HepG2 (cell line): ENCODE measurements around the gene LDAH. TPM values are rescaled to one million over a fixed set of nuclear protein-coding genes. Genes with fewer than 3 reads are reported as not detected.
"Not testable (repeated sequence)": the region's sequence is repeated elsewhere in the genome, so short reads cannot be mapped to it uniquely, and the experiment has no call there.

Experiments
- ATAC-seq: fragments of 200-7000 bp; cut with Tn5 transposase; 3 replicates; pipeline ENCODE4 v1.9.1; 2020; ENCODE audit warnings: mild to moderate bottlenecking, moderate library complexity
- BruUV-seq: library from RNA; stranded (reverse); fragments of 400-500 nt; replicated peaks from 2 replicates; lab custom pipeline; 2021; lab: Mats Ljungman, UMichigan
- CTCF ChIA-PET: fragments of 300-600 bp; formaldehyde crosslinking; extraction: SDS; loops from one replicate; lab custom pipeline; 2021; ENCODE audit warnings: low total read pairs, inconsistent platforms, low intra/inter-chr PET ratio; lab: Yijun Ruan, JAX
- POLR2A ChIA-PET: fragments of 350-600 bp; sonication (Branson Sonifier 250); formaldehyde crosslinking; loops from one replicate; lab custom pipeline; 2020; ENCODE audit warnings: antibody characterized with exemption, inconsistent platforms; lab: Yijun Ruan, JAX
- DNase-seq: peaks from one replicate; pipeline ENCODE4 v3.0.0-alpha.2; 2015; ENCODE audit warnings: low spot score
- FAIRE-seq: peaks from 3 replicates; lab custom pipeline; 2011; peaks lifted over from hg19 to GRCh38; lab: Jason Lieb, UNC
- H2AFZ ChIP-seq: one replicate; pipeline ENCODE4 v1.6.1; 2011; ENCODE audit warnings: low read length, inconsistent platforms
- H3K27ac ChIP-seq: fragments of 300-600 bp; 3 replicates; pipeline ENCODE4 v1.8.0; 2011; ENCODE audit warnings: mixed run types, mild to moderate bottlenecking, mixed read lengths, low read length, inconsistent platforms; ENCODE audit not compliant: insufficient read depth; ENCODE audit errors: extremely low read length
- H3K27me3 ChIP-seq, 2 experiments: fragments of 200-600 bp in 1 of 2; 2 replicates in 1 of 2; 3 replicates in 1 of 2; pipeline versions ENCODE4 v1.6.0 to v1.8.0; 2011; ENCODE audit warnings: low read length in 2 of 2, mild to moderate bottlenecking in 2 of 2, moderate library complexity in 2 of 2, inconsistent platforms in 1 of 2; ENCODE audit not compliant: insufficient read depth in 2 of 2, control insufficient read depth in 1 of 2
- H3K36me3 ChIP-seq, 2 experiments: fragments of 200-600 bp in 1 of 2; replicated peaks in 1 of 2; 2 replicates in 1 of 2; 3 replicates in 1 of 2; pipeline versions ENCODE4 v1.5.1 to v1.8.0; 2011; ENCODE audit warnings: low read length in 2 of 2, inconsistent platforms in 1 of 2; ENCODE audit not compliant: insufficient read depth in 2 of 2, control insufficient read depth in 1 of 2
- H3K4me1 ChIP-seq: 2 replicates; pipeline ENCODE4 v1.5.1; 2012; ENCODE audit warnings: low read length, inconsistent platforms; ENCODE audit not compliant: insufficient read depth
- H3K4me2 ChIP-seq: 2 replicates; pipeline ENCODE4 v1.6.0; 2011; ENCODE audit warnings: low read depth, low read length, inconsistent platforms
- H3K4me3 ChIP-seq, 3 experiments: fragments of 200-600 bp in 1 of 3; sonication (generic), shearing (Covaris generic) in 1 of 3; replicated peaks in 1 of 3; 2 replicates each; pipeline ENCODE4 v1.5.1; 2011 to 2016; ENCODE audit warnings: low read length in 3 of 3, inconsistent platforms in 2 of 3, low read depth in 2 of 3, mild to moderate bottlenecking in 2 of 3, control low read depth in 1 of 3, mixed read lengths in 1 of 3; ENCODE audit not compliant: insufficient read depth in 1 of 3
- H3K79me2 ChIP-seq: one replicate; pipeline ENCODE4 v1.6.1; 2011; ENCODE audit warnings: low read length, inconsistent platforms; ENCODE audit not compliant: insufficient read depth
- H3K9ac ChIP-seq: 2 replicates; pipeline ENCODE4 v1.6.0; 2011; ENCODE audit warnings: mild to moderate bottlenecking, low read depth, low read length, inconsistent platforms; ENCODE audit not compliant: insufficient read depth
- H3K9me3 ChIP-seq: 2 replicates; pipeline ENCODE4 v1.5.1; 2012; ENCODE audit warnings: mild to moderate bottlenecking, low read length
- H4K20me1 ChIP-seq: 2 replicates; pipeline ENCODE4 v1.6.0; 2011; ENCODE audit warnings: inconsistent platforms, mild to moderate bottlenecking, low read length, moderate library complexity; ENCODE audit not compliant: insufficient read depth
- CEBPB ChIP-seq: IDR thresholded peaks from 2 replicates; pipeline ENCODE4 v1.6.1; 2011; ENCODE audit warnings: low read depth, low read length, improper control_type of control experiment, borderline replicate concordance
- FOXA3 ChIP-seq: IDR thresholded peaks from 2 replicates; pipeline ENCODE4 v1.6.1; 2016; ENCODE audit warnings: missing genetic modification reagents, missing compliant biosample characterization
- ISL2 ChIP-seq: sonication (generic); formaldehyde crosslinking; IDR thresholded peaks from 2 replicates; pipeline ENCODE4 v1.5.0; 2020; ENCODE audit warnings: missing genetic modification reagents
- RXRA ChIP-seq: sonication (generic); formaldehyde crosslinking; IDR thresholded peaks from 2 replicates; pipeline ENCODE4 v1.5.1; 2020; ENCODE audit warnings: missing genetic modification reagents
- ZNF644 ChIP-seq: IDR thresholded peaks from 2 replicates; pipeline ENCODE4 v1.6.1; 2016; ENCODE audit warnings: low read depth
- WGBS: methylation state at CpG from one replicate; pipeline ENCODE4 v1.1.6; 2017; ENCODE audit warnings: low lambda C conversion rate; 5-methylcytosine and 5-hydroxymethylcytosine counted together
- in situ Hi-C: cut with HindIII; loops from 2 replicates; pipeline ENCODE4 v1.10.0; 2017; ENCODE audit warnings: low pct_unique_long_range_greater_than_20kb; ENCODE audit not compliant: extremely low pct_ligation_motif_present
- intact Hi-C: fragments of 100-400 bp; cut with micrococcal nuclease; formaldehyde crosslinking; loops from one replicate; pipeline ENCODE4 v1.10.0; 2022; ENCODE audit not compliant: unreplicated experiment
- polyA plus RNA-seq, 8 experiments: library from polyadenylated mRNA; depleted of rRNA in 3 of 8; stranded (reverse) in 7 of 8; unstranded in 1 of 8; fragments of >200 nt; fragmentation: Illumina TruSeq in 4 of 8; extraction: Trizol in 4 of 8; gene quantifications; 2 replicates each; pipeline versions ENCODE4 v1.2.1 to v1.2.3, GENCODE V29; 2011 to 2016; ENCODE audit warnings: low read depth in 4 of 8, missing spikeins in 1 of 8, mixed read lengths in 1 of 8; ENCODE audit not compliant: insufficient read depth in 1 of 8
- total RNA-seq, 5 experiments: library from RNA; depleted of rRNA; stranded (reverse); fragments of >200 nt; fragmentation: Illumina TruSeq; extraction: Trizol; gene quantifications; 2 replicates each; pipeline ENCODE4 v1.2.3, GENCODE V29; 2016; ENCODE audit warnings: low read depth in 1 of 5
- TF ChIP-seq, protein P1 (sequence below): sonication (generic); formaldehyde crosslinking; IDR thresholded peaks from 2 replicates; pipeline ENCODE4 v1.4.0; 2020; ENCODE audit warnings: missing genetic modification reagents

The LDAH gene
- total and polyA plus RNA-seq, 2 of the 13 experiments (the other 11 are each of a cell fraction or from before 2014, with no cell fraction given): 28.8 to 46.2 TPM

DNA sequence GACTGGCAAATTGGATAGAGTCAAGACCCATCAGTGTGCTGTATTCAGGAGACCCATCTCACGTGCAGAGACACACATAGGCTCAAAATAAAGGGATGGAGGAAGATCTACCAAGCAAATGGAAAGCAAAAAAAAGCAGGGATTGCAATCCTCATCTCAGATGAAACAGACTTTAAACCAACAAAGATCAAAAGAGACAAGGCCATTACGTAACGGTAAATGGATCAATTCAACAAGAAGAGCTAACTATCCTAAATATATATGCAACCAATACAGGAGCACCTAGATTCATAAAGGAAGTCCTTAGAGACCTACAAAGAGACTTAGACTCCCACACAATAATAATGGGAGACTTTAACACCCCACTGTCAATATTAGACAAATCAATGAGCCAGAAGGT, 109.3 kb downstream of the LDAH start (continued):
- TF ChIP-seq, protein P1, sequence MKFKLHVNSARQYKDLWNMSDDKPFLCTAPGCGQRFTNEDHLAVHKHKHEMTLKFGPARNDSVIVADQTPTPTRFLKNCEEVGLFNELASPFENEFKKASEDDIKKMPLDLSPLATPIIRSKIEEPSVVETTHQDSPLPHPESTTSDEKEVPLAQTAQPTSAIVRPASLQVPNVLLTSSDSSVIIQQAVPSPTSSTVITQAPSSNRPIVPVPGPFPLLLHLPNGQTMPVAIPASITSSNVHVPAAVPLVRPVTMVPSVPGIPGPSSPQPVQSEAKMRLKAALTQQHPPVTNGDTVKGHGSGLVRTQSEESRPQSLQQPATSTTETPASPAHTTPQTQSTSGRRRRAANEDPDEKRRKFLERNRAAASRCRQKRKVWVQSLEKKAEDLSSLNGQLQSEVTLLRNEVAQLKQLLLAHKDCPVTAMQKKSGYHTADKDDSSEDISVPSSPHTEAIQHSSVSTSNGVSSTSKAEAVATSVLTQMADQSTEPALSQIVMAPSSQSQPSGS (CRISPR knock-in tag): peak; percentile 44; the same call in 1 of the 2 replicates
- TF ChIP-seq ISL2 (CRISPR knock-in tag) (peak; percentile 70; the same call in 1 of the 2 replicates), FOXA3 (CRISPR knock-in tag) (peak; percentile 51; the same call in 1 of the 2 replicates), CEBPB (peak; percentile 28; the same call in 1 of the 2 replicates), ZNF644 (CRISPR knock-in tag) (peak; percentile 60; the same call in 1 of the 2 replicates)
- TF ChIP-seq, all 625 proteins: peak for 30; not testable (repeated sequence) for 595

DNA sequence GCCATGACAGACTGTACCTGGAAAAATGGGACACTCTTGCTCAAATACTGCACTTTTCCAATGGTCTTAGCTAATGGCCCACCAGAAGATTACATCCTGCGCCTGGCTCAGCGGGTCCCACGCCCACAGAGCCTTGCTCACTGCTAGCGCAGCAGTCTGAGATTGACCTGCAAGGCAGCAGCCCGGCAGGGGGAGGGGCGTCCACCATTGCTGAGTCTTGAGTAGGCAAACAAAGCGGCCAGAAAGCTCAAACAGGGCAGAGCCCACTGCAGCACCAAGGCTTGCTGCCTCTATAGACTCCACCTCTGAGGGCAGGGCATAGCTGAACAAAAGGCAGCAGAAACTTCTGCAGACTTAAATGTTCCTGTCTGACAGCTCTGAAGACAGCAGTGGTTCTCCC, 111.3 kb downstream of the LDAH start:
- H3K9me3 ChIP-seq, POLR2A ChIA-PET, in situ Hi-C loops, ATAC-seq, H3K9ac ChIP-seq, BruUV-seq, H2AFZ ChIP-seq, intact Hi-C loops, H3K27ac ChIP-seq, CTCF ChIA-PET, H3K4me2 ChIP-seq, H3K27me3 ChIP-seq, H4K20me1 ChIP-seq, H3K4me3 ChIP-seq: not testable (repeated sequence)
- 95% methylated on average over 7 of the region's 7 CpGs for WGBS
- peaks cover 10% of the 10 kb centered on the region for H3K4me1 ChIP-seq
- TF ChIP-seq RXRA: 0 out of 2 replicates have a peak, but pooled peaks have one; percentile 31
- TF ChIP-seq, all 625 proteins: peak for 1; not testable (repeated sequence) for 624
- FAIRE-seq, DNase-seq, H3K36me3 ChIP-seq, H3K79me2 ChIP-seq: not testable (repeated sequence)
